Stimulated activated CD8-positive, alpha-beta memory T cell treated with anti-CD3 and anti-CD28 coated beads, Interleukin-2, amount 100 ng/mL, for 1 hour (primary cell): ENCODE results near the gene PLEKHG2.
A peak's percentile ranks its signal among the peaks of the same experiment; 100 is the strongest.

Source experiments
- DNase-seq, 2 donors: peaks; one replicate each; pipeline ENCODE4 v3.0.0-alpha.2; 2020; ENCODE audit warnings: low read depth in 2 of 2

Gene PLEKHG2

GRCh38 chr19:39419003-39419402 lies 6.5 kb downstream of the PLEKHG2 start:
- DNase-seq, result no peak

- DNase-seq, result no peak
Observed at GRCh38 chr19:39420769-39421168, 8.3 kb downstream of the PLEKHG2 start.

GRCh38 chr19:39422020-39422419 lies 9.6 kb downstream of the PLEKHG2 start:
- DNase-seq, result no peak

GRCh38 chr19:39423258-39424086 lies 11.0 kb downstream of the PLEKHG2 start:
- no peak for DNase-seq

GRCh38 chr19:39424934-39425333 lies 12.5 kb downstream of the PLEKHG2 start:
- DNase-seq, result no peak

- DNase-seq, result no peak
Observed at GRCh38 chr19:39425744-39426143, 13.3 kb downstream of the PLEKHG2 start.

- DNase-seq, result no peak
Observed at GRCh38 chr19:39426170-39426569, 13.7 kb downstream of the PLEKHG2 start.

GRCh38 chr19:39427707-39428106 lies 15.2 kb downstream of the PLEKHG2 start:
- DNase-seq, result no peak

- no peak for DNase-seq
Observed at GRCh38 chr19:39428283-39429112, 16.0 kb downstream of the PLEKHG2 start.

GRCh38 chr19:39430675-39431593 lies 18.5 kb downstream of the PLEKHG2 start:
- no peak for DNase-seq

- DNase-seq, result no peak
Observed at GRCh38 chr19:39432677-39433025, 20.2 kb downstream of the PLEKHG2 start.

- DNase-seq, result no peak
Observed at GRCh38 chr19:39433480-39434079, 21.1 kb downstream of the PLEKHG2 start.

GRCh38 chr19:39434123-39435076 lies 21.9 kb downstream of the PLEKHG2 start:
- DNase-seq, result no peak

- DNase-seq, result peak; percentile 99
Observed at GRCh38 chr19:39435499-39436349, 23.3 kb downstream of the PLEKHG2 start, which contains the start of gene RPS16. RPS16 (minus strand) TSS chr19:39435949; CDS start chr19:39435895, 54 bp downstream.

- DNase-seq, result no peak
Observed at GRCh38 chr19:39436350-39436716, 23.9 kb downstream of the PLEKHG2 start.

GRCh38 chr19:39438270-39438934 lies 25.9 kb downstream of the PLEKHG2 start:
- no peak for DNase-seq

- DNase-seq, result no peak
Observed at GRCh38 chr19:39444598-39445195, 32.2 kb downstream of the PLEKHG2 start.
